Measurements from ENCODE around the gene OAS2. TPM values are rescaled to one million over a fixed set of nuclear protein-coding genes. Genes with fewer than 3 reads are reported as not detected.

The OAS2 gene
- total RNA-seq, 1 experiment from 2014 or later: 5.8 TPM

GRCh38 chr12:113058553-113058952, 80.2 kb downstream of the OAS2 start:
- no peaks in the 10 kb centered on the region for H3K79me2 ChIP-seq (ENCODE audit: low read length)
- no peaks in the 10 kb centered on the region for H3K9me2 ChIP-seq (replicated peaks; ENCODE audit: low read length)
- no peak for ATAC-seq
- no peak overlapping the region for H3K4me3 ChIP-seq (ENCODE audit: low read length)
- intact Hi-C loops (cut with micrococcal nuclease): no loop called here
- no peak for DNase-seq
- no peaks in the 10 kb centered on the region for H4K20me1 ChIP-seq (ENCODE audit: low read length)
- no peaks in the 10 kb centered on the region for H3F3A ChIP-seq (ENCODE audit: low read length, unreplicated experiment)
- no peak overlapping the region for H3K27ac ChIP-seq (ENCODE audit: low read length)
- POLR2A ChIA-PET (ENCODE audit: unreplicated experiment): no interaction called here
- BruUV-seq (replicated peaks): no TSS peak
- H3K9ac ChIP-seq (ENCODE audit: low read length): no peak overlapping the region
- H2AFZ ChIP-seq (ENCODE audit: low read length): no peak overlapping the region
- no peaks in the 10 kb centered on the region for H3K9me3 ChIP-seq (ENCODE audit: low read length)
- CTCF ChIA-PET: interaction anchor here (0.6 kb wide), 1 partner anchor 95 kb away, joined by 3 read pairs; no protein-coding TSS in a partner anchor
- TF ChIP-seq EZH2 (IDR thresholded peaks at IDR 0.05; ENCODE audit: low read length, unreplicated experiment) (no peak), CTCF (conservative IDR thresholded peaks at IDR 0.05; ENCODE audit: low read depth, low read length) (no peak), EZH2phosphoT487 (IDR thresholded peaks at IDR 0.05; ENCODE audit: borderline replicate concordance, low read length) (no peak)
- H3K27me3 ChIP-seq (ENCODE audit: low read length): peaks cover 41% of the 10 kb centered on the region
- H3K4me1 ChIP-seq (ENCODE audit: insufficient read depth, low read length): no peaks in the 10 kb centered on the region
- H3K4me2 ChIP-seq (ENCODE audit: low read length): no peak overlapping the region
- H3K36me3 ChIP-seq (ENCODE audit: low read depth, low read length): no peaks in the 10 kb centered on the region

DNA sequence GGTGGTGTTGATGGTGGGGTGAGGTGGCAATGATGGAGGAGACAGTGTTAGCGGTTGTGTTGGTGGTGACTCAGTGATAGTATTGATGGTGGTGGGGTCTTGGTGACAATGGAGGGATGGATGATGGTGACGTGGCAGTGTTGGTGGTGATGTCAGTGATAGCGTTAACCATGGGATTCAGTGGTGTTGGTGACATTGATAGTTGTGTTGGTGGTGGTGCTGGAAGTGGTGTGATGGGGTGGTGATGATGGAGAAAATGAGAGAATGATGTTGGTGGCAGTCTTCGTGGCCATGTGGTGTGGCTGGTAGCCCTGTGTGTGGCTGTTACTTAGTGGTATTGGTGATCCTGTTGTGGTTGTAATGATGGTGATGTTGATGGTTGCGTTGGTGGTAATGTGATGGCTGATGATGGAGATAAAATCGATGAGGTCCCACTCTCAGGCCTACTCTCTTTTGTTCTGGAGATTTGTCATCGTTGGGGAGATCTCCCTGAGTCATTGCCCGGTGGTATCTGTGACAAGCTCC, 80.8 kb downstream of the OAS2 start:
- no peak overlapping the region for H3K4me2 ChIP-seq (ENCODE audit: low read length)
- H3K4me3 ChIP-seq (ENCODE audit: low read length): no peak overlapping the region
- ChIA-PET POLR2A (ENCODE audit: unreplicated experiment) (no interaction called here), CTCF (no interaction called here)
- no peak overlapping the region for H3K9ac ChIP-seq (ENCODE audit: low read length)
- no peaks in the 10 kb centered on the region for H3K79me2 ChIP-seq (ENCODE audit: low read length)
- H3K4me1 ChIP-seq (ENCODE audit: insufficient read depth, low read length): no peaks in the 10 kb centered on the region
- H3K27ac ChIP-seq (ENCODE audit: low read length): no peak overlapping the region
- TF ChIP-seq EZH2phosphoT487 (IDR thresholded peaks at IDR 0.05; ENCODE audit: borderline replicate concordance, low read length) (no peak), CTCF (conservative IDR thresholded peaks at IDR 0.05; ENCODE audit: low read depth, low read length) (no peak), EZH2 (IDR thresholded peaks at IDR 0.05; ENCODE audit: low read length, unreplicated experiment) (no peak)
- H3K9me3 ChIP-seq (ENCODE audit: low read length): no peaks in the 10 kb centered on the region
- ATAC-seq: no peak
- H4K20me1 ChIP-seq (ENCODE audit: low read length): no peaks in the 10 kb centered on the region
- intact Hi-C loops (cut with micrococcal nuclease): no loop called here
- peaks cover 38% of the 10 kb centered on the region for H3K27me3 ChIP-seq (ENCODE audit: low read length)
- H2AFZ ChIP-seq (ENCODE audit: low read length): no peak overlapping the region
- no peaks in the 10 kb centered on the region for H3K36me3 ChIP-seq (ENCODE audit: low read depth, low read length)
- no peaks in the 10 kb centered on the region for H3F3A ChIP-seq (ENCODE audit: low read length, unreplicated experiment)
- no peak for DNase-seq
- no peaks in the 10 kb centered on the region for H3K9me2 ChIP-seq (replicated peaks; ENCODE audit: low read length)
- no TSS peak for BruUV-seq (replicated peaks)

DNA sequence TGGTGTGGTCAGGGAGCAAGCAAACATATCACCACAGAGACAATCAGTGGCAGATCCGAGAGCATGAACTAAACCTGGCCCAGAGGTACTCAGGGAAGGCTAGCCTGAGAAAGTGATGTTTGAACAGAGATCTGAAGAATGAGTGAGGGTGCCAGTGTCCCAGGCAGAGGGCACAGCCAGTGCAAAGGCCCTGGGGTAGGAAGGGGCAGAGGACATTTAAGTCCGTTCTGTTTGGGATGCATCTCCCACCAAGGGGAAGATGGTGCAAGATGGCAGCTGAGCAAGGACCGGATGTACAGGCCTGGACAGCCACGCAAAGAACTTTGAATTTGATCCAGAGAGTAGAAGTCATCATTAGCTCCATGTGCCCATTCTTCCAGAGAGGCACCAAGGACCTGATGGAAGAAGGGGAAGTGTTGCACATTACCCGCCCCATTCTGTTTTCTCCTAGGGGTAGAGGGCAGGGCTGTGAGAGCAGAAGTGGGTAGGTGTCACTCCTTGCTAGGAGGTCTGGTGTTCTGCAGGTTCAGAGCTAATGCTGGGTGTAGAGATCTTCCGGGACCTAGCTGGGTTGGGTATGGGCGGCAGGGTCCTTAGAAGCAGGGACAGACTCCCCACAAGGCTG, 82.1 kb downstream of the OAS2 start:
- ChIA-PET CTCF (no interaction called here), POLR2A (ENCODE audit: unreplicated experiment) (no interaction called here)
- Histone ChIP-seq H2AFZ (ENCODE audit: low read length) (no peak overlapping the region), H3K36me3 (ENCODE audit: low read depth, low read length) (no peaks in the 10 kb centered on the region), H3K9ac (ENCODE audit: low read length) (no peak overlapping the region), H3K4me3 (ENCODE audit: low read length) (no peak overlapping the region), H3K79me2 (ENCODE audit: low read length) (no peaks in the 10 kb centered on the region), H3K27me3 (ENCODE audit: low read length) (peaks cover 25% of the 10 kb centered on the region), H3K27ac (ENCODE audit: low read length) (no peak overlapping the region), H3K4me1 (ENCODE audit: insufficient read depth, low read length) (no peaks in the 10 kb centered on the region), H3F3A (ENCODE audit: low read length, unreplicated experiment) (no peaks in the 10 kb centered on the region), H4K20me1 (ENCODE audit: low read length) (no peaks in the 10 kb centered on the region), H3K4me2 (ENCODE audit: low read length) (no peak overlapping the region), H3K9me2 (replicated peaks; ENCODE audit: low read length) (no peaks in the 10 kb centered on the region), H3K9me3 (ENCODE audit: low read length) (no peaks in the 10 kb centered on the region)
- DNase-seq (no peak), ATAC-seq (no peak)
- BruUV-seq (replicated peaks): no TSS peak
- TF ChIP-seq EZH2phosphoT487 (IDR thresholded peaks at IDR 0.05; ENCODE audit: borderline replicate concordance, low read length) (no peak), CTCF (conservative IDR thresholded peaks at IDR 0.05; ENCODE audit: low read depth, low read length) (no peak), EZH2 (IDR thresholded peaks at IDR 0.05; ENCODE audit: low read length, unreplicated experiment) (no peak)
- intact Hi-C loops (cut with micrococcal nuclease): no loop called here
